ENCODE results near the gene KCNK6.

Gene KCNK6

GRCh38 chr19:38378866-38379265 lies 59.2 kb downstream of the KCNK6 start:
- H3K9me3 ChIP-seq (ENCODE audit: insufficient read depth, low read length, severe bottlenecking), result no peaks in the 10 kb centered on the region
- ATAC-seq (ENCODE audit: insufficient read depth, low read depth) (no peak), DNase-seq (no peak)
- peaks cover 77% of the 10 kb centered on the region for H3K36me3 ChIP-seq (ENCODE audit: insufficient read depth, low read length)
- no peak for TF ChIP-seq EZH2 (IDR thresholded peaks at IDR 0.05; ENCODE audit: borderline replicate concordance, low read depth, low read length, severe bottlenecking)
- no peak for TF ChIP-seq CTCF (IDR thresholded peaks at IDR 0.05; ENCODE audit: borderline replicate concordance, extremely low read depth, low read length, poor library complexity, severe bottlenecking)
- H4K20me1 ChIP-seq (ENCODE audit: insufficient read depth, low read length), result peaks cover 44% of the 10 kb centered on the region
- peaks cover 27% of the 10 kb centered on the region for H3K4me1 ChIP-seq (ENCODE audit: insufficient read depth, low read length)
- no peak overlapping the region for H2AFZ ChIP-seq (ENCODE audit: low read depth, low read length)
- no peak overlapping the region for H3K4me2 ChIP-seq (ENCODE audit: insufficient read depth, low read length)
- H3K4me3 ChIP-seq (ENCODE audit: low read depth in 1 of 2, low read length in 2 of 2), result no peak overlapping the region
- peaks cover 48% of the 10 kb centered on the region for H3K79me2 ChIP-seq (ENCODE audit: insufficient read depth, low read length)
- H3K27ac ChIP-seq (ENCODE audit: low read length), result no peak overlapping the region
- no peak overlapping the region for H3K9ac ChIP-seq (ENCODE audit: low read depth, low read length)
- no peaks in the 10 kb centered on the region for H3K27me3 ChIP-seq (ENCODE audit: insufficient read depth, low read length, poor library complexity)

GRCh38 chr19:38381138-38381537 lies 61.5 kb downstream of the KCNK6 start:
- Histone ChIP-seq H3K79me2 (ENCODE audit: insufficient read depth, low read length) (peaks cover 33% of the 10 kb centered on the region), H2AFZ (ENCODE audit: low read depth, low read length) (no peak overlapping the region), H3K4me3 (ENCODE audit: low read depth in 1 of 2, low read length in 2 of 2) (no peak overlapping the region), H4K20me1 (ENCODE audit: insufficient read depth, low read length) (peaks cover 45% of the 10 kb centered on the region), H3K9ac (ENCODE audit: low read depth, low read length) (no peak overlapping the region), H3K27me3 (ENCODE audit: insufficient read depth, low read length, poor library complexity) (no peaks in the 10 kb centered on the region), H3K27ac (ENCODE audit: low read length) (no peak overlapping the region), H3K36me3 (ENCODE audit: insufficient read depth, low read length) (peaks cover 84% of the 10 kb centered on the region), H3K4me1 (ENCODE audit: insufficient read depth, low read length) (peaks cover 36% of the 10 kb centered on the region), H3K9me3 (ENCODE audit: insufficient read depth, low read length, severe bottlenecking) (no peaks in the 10 kb centered on the region), H3K4me2 (ENCODE audit: insufficient read depth, low read length) (no peak overlapping the region)
- DNase-seq, result no peak
- TF ChIP-seq EZH2 (IDR thresholded peaks at IDR 0.05; ENCODE audit: borderline replicate concordance, low read depth, low read length, severe bottlenecking) (no peak), CTCF (IDR thresholded peaks at IDR 0.05; ENCODE audit: borderline replicate concordance, extremely low read depth, low read length, poor library complexity, severe bottlenecking) (no peak)
- ATAC-seq (ENCODE audit: insufficient read depth, low read depth), result no peak
